Brain microvascular endothelial cell (primary cell): ENCODE measurements around the gene SNAPC3.

Source experiments
- DNase-seq: peaks from one replicate; pipeline ENCODE4 v3.0.0-alpha.2; 2020
- H3K27ac ChIP-seq: fragments of 250-450 bp; sonication (Bioruptor Pico); 2 replicates; pipeline ENCODE4 v1.5.1; 2020; ENCODE audit warnings: mild to moderate bottlenecking, moderate library complexity
- H3K27me3 ChIP-seq: fragments of 250-450 bp; sonication (Bioruptor Pico); replicated peaks from 2 replicates; pipeline ENCODE4 v1.5.1; 2020; ENCODE audit warnings: mild to moderate bottlenecking
- H3K36me3 ChIP-seq: fragments of 250-450 bp; sonication (Bioruptor Pico); replicated peaks from 2 replicates; pipeline ENCODE4 v1.5.1; 2020; ENCODE audit warnings: mild to moderate bottlenecking
- H3K4me3 ChIP-seq: 2 replicates; pipeline ENCODE4 v1.5.1; 2011; ENCODE audit warnings: low read depth, mild to moderate bottlenecking, control low read depth, low read length, moderate library complexity
- in situ Hi-C: cut with HindIII; loops from 2 replicates; pipeline ENCODE4 v1.10.0; 2017; ENCODE audit warnings: low sequenced_read_pairs, low pct_ligation_motif_present
- TF ChIP-seq, protein P1 (sequence below): IDR thresholded peaks from 2 replicates; pipeline ENCODE4 v1.5.1; 2011; ENCODE audit warnings: low read depth, mild to moderate bottlenecking, moderate library complexity, low read length, control low read depth, inconsistent platforms; ENCODE audit errors: missing control alignments

The SNAPC3 gene

DNA sequence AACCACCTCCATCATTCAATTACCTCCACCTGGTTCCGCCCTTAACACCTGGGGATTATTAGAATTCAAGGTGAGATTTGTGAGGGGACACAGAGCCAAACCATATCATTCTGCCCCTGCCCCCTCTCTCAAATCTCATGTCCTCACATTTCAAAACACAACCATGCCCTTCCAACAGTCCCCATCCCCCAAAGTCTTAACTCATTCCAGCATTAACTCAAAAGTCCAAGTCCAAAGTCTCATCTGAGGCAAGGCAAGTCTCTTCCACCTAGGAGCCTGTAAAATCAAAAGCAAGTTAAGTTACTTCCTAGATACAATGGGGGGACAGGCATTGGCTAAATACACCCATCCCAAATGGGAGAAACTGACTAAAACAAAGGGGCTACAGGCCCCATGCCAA is 69.3 kb downstream of the SNAPC3 start:
- Histone ChIP-seq H3K4me3 (no peak overlapping the region), H3K27ac (no peak overlapping the region)

DNA sequence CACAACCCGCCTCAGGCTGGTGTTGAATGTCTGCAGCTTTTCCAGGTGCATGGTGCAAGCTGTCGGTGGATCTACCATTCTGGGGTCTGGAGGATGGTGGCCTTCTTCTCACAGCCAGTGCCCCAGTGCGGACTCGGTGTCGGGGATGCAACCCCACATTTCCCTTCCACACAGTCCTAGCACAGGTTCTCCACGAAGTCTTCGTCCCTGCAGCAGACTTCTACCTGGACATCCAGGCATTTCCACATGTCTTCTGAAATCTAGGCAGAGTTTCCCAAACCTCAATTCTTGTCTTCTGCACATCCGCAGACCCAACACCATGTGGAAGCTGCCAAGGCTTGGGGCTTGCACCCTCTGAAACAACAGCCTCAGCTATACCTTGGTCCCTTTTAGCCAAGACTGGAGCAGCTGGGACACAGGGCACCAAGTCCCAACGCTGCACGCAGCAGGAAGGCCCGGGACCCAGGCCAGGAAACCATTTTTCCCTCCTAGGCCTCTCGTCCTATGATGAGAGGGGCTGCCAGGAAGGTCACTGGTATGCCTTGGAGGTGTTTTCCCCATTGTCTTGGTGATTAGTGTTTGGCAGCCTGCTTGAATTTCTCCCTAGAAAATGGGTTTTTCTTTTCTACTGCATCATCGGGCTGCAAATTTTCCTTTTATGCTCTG is 69.9 kb downstream of the SNAPC3 start:
- Histone ChIP-seq H3K4me3 (no peak overlapping the region), H3K27ac (no peak overlapping the region), H3K36me3 (no peaks in the 10 kb centered on the region), H3K27me3 (no peaks in the 10 kb centered on the region)
- TF ChIP-seq, protein P1, sequence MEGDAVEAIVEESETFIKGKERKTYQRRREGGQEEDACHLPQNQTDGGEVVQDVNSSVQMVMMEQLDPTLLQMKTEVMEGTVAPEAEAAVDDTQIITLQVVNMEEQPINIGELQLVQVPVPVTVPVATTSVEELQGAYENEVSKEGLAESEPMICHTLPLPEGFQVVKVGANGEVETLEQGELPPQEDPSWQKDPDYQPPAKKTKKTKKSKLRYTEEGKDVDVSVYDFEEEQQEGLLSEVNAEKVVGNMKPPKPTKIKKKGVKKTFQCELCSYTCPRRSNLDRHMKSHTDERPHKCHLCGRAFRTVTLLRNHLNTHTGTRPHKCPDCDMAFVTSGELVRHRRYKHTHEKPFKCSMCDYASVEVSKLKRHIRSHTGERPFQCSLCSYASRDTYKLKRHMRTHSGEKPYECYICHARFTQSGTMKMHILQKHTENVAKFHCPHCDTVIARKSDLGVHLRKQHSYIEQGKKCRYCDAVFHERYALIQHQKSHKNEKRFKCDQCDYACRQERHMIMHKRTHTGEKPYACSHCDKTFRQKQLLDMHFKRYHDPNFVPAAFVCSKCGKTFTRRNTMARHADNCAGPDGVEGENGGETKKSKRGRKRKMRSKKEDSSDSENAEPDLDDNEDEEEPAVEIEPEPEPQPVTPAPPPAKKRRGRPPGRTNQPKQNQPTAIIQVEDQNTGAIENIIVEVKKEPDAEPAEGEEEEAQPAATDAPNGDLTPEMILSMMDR, result no peak
- no peak for DNase-seq
- in situ Hi-C loops, result no loop called here

More for the DNA sequence above, 69.3 kb downstream of the SNAPC3 start:
- TF ChIP-seq, protein P1, result no peak
- in situ Hi-C loops, result no loop called here
- Histone ChIP-seq H3K36me3 (no peaks in the 10 kb centered on the region), H3K27me3 (no peaks in the 10 kb centered on the region)
- DNase-seq, result no peak

GRCh38 chr9:15498246-15498995 is 75.7 kb downstream of the SNAPC3 start:
- no peak overlapping the region for H3K4me3 ChIP-seq
- H3K27ac ChIP-seq, result no peak overlapping the region
- H3K27me3 ChIP-seq, result no peaks in the 10 kb centered on the region
- TF ChIP-seq, protein P1, result no peak
- no peaks in the 10 kb centered on the region for H3K36me3 ChIP-seq
- DNase-seq, result no peak
- in situ Hi-C loops, result no loop called here

- H3K36me3 ChIP-seq, result no peaks in the 10 kb centered on the region
- in situ Hi-C loops, result no loop called here
- DNase-seq, result no peak
- H3K4me3 ChIP-seq, result no peak overlapping the region
- H3K27ac ChIP-seq, result no peak overlapping the region
- H3K27me3 ChIP-seq, result no peaks in the 10 kb centered on the region
- TF ChIP-seq, protein P1, result no peak
Observed at GRCh38 chr9:15499139-15499538, 76.5 kb downstream of the SNAPC3 start.

- in situ Hi-C loops, result no loop called here
- DNase-seq, result no peak
- Histone ChIP-seq H3K27ac (no peak overlapping the region), H3K36me3 (peaks cover 2% of the 10 kb centered on the region), H3K27me3 (no peaks in the 10 kb centered on the region), H3K4me3 (no peak overlapping the region)
- TF ChIP-seq, protein P1, result no peak
Observed at GRCh38 chr9:15501179-15501578, 78.5 kb downstream of the SNAPC3 start.
